ENCODE results near the gene TNFAIP2.

The TNFAIP2 gene

GRCh38 chr14:103094406-103095209, 28.7 kb upstream of the TNFAIP2 start, which contains the start of gene EXOC3L4:
Gene EXOC3L4 (plus strand): TSS chr14:103094725. CDS start chr14:103100220, 5,495 bp downstream.
- no peak for DNase-seq

- no peak for DNase-seq
Measured at GRCh38 chr14:103095210-103095778, 28.0 kb upstream of the TNFAIP2 start.

GRCh38 chr14:103096387-103096786, 26.9 kb upstream of the TNFAIP2 start:
- DNase-seq, result no peak

GRCh38 chr14:103097244-103097993, 25.8 kb upstream of the TNFAIP2 start:
- no peak for DNase-seq

- no peak for DNase-seq
Measured at GRCh38 chr14:103097994-103098957, 25.0 kb upstream of the TNFAIP2 start.

DNA sequence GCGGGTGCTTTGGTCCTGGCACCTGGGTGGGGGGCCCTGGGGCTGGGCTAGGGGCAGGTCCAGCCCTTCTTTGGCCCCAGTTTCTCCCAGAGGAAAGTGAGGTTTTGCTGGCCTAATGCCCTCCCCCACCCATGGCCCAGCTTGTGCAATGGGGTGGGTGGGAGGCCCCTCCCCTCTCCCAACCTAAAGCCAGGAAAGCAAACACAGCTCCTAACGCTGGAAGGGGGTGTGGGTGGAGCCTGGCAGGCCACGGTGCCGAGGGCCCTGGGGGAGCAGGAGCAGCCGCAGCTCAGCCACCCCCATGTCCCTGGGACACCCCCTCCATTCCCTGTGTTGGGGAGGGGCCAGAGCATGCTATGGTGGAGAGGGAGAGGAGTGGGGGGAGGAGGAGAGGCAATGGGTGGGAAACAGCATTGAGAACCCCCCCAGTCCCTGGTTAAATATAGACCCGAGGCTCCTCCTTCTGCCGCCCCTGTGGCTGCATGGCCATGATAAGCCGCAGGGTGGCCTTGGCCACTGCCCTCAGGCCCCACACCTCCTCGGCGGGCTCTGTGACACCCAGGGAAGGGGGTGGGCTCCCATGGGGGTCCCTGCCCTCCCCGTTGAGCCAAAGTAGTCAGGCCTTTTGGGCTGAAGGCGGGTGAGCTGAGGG, 24.1 kb upstream of the TNFAIP2 start:
- DNase-seq, result no peak

DNA sequence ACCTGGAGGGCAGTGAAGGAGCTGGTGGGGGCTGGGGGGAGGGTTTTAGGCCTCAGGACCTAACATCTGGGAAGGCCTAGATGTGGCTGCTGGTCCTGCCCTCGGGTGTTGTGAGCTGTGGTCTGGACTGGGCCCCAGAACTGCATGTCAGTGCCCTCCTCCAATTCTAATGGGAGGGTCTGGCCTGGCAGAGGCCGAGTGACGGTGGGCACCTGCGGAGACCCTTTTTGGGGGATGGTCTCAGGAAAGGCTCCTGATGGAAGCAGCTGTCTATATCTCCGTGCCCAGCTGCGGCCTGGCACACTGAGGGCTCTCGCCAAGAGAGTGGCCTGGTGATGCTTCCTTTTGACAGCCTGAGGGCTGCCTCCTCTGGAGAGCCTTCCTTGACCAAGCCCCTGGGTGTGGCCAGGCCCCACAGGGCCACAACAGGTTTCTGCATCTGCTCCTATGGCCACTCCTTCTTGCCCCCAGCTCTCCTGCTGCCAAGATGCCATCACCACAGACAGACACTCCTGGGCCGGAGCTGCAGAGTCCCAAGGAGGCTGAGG, 23.5 kb upstream of the TNFAIP2 start:
- DNase-seq, result no peak

GRCh38 chr14:103100281-103101121, 22.8 kb upstream of the TNFAIP2 start:
- DNase-seq, result no peak

DNA sequence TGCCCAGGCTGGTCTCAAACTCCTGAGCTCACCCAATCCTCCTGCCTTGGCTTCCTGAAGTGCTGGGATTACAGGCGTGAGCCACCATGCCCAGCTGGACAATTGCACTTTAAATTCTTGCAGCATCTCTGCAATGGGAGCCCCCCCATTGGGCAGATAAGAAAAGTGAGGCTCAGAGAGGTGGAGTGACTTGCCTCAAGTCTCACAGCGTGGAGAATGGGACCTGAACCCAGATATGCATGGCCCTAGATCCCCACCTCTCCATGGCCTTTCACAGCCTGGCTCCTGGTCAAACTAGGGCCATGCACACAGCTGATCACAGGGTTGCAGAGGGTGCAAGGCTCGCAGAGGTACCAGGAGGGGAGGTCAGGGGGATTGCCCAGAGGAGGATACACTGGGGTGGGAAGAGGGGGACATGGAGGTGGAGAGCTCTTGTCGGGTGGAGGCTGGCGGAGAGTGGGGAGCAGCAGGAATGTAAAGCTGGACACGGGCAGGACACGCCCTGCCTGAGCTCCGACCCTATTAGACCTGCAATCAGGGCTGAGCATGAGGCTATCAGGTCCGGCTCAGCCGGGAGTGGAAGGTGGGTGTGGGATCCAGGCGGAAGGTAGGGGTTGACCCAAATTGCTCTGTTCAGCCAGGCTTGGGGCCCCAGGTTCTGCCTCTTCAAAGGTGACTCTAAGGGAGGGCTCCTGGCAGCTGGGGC, 21.9 kb upstream of the TNFAIP2 start:
- no peak for DNase-seq

- DNase-seq, result no peak
Measured at GRCh38 chr14:103101963-103102688, 21.1 kb upstream of the TNFAIP2 start.

GRCh38 chr14:103102689-103103260, 20.5 kb upstream of the TNFAIP2 start:
- DNase-seq, result no peak

DNA sequence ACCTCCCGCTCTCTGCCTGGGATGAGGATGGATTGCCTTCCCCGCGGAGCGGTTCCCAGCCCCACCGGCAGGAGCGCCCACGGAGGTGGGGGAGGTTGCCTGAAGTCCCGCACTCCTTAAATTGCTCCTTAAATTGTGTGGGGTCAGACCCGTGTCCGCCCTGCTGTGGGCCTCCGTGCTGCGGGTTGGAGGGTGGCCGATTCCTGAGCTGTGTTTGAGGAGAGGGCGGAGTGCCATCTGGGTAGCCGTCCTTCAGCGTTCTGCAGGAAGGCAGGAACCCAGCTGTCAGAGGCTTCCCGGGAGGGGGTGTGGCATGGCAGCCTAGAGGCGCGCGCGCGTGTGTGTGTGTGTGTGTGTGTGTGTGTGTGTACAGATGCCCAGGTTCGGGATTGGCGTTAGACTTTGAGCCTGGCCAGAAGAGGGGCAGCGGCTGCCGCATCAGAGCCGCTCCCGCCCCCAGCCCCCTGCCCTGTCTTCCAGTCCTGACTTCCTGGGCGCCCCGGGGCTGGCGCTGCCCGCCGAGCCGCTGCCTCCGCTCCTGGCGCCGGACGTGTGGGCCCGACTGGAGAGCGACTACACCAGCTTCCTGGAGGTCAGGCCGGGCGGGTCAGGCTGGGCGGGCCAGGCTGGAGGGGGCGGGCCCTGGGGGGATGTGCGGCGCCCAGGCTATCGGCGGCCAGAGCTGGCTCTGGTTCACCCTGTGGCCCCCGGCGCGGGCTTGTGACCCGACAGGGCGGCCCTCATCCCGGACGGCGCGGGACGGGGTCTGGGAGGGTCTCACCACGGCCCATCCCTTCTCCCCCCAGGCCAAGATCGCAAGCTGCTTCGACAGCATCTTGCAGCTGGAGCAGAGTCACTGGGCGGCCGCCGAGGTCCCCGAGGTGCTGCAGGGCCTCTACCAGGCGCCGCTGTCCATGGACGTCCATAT, 19.5 kb upstream of the TNFAIP2 start:
- no peak for DNase-seq

DNA sequence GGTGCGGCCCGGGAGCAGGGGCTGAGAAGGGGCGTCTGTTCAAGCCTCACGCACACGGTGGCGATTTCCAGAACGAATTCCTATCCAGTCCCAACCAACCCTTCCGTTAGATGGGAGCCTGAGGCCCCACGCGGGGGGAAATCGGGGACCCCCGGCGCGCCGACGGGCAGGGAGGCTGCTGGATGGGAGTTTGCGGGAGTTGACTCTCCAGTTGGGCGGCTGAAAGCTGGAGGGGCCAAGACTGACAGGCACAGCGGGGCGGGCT, 18.9 kb upstream of the TNFAIP2 start:
- no peak for DNase-seq

GRCh38 chr14:103104654-103105452, 18.4 kb upstream of the TNFAIP2 start:
- peak; percentile 23 for DNase-seq

DNA sequence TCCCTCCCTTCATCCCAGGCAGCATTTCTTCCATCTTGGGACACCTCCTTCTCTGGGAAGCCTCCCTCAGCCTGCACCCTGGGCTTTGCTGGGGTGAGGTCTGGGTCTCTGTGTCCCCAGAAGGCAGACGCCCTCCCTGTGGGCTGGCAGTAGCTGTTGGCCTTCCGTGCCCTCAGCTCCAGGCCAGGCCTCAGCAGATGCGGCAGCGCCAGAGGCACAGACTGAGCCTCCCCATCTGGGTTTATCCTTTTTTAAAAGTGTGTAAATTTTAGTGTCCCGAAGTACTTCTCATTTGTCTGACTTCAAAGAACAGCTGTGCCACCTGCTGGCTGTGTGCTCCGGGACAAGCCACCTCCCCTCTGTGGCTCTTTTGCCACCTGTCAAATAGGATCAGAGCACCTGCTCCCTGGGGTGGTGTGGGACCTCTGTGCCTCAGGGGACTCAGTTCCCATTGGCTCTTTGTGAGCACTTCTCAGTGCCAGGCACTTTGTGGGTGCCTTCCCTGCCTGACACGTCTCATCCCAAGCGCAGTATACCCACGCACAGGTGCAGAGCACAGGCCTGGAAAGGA, 17.6 kb upstream of the TNFAIP2 start:
- DNase-seq, result no peak

DNA sequence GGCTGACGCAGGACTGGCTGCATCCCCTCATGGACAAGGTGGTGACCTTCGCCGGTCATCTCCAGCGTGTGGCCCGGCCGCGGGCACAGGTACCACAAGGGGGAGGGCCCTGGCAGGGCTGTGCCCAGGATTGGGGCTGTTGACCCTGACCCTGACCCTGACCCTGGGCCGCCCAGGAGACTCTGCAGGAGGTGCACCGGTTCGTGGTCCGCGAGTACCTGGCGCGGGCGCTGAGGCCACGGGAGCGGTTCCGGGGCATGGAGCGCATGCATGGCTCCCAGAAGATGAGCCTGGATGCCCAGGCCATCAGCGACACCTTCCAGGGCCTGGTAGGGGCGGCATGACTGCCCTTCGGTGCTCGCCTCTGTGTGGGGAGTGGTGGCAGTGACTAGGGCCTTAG, 15.8 kb upstream of the TNFAIP2 start:
- DNase-seq, result no peak

All from midbrain (tissue), 1 donor.